Adrenal gland (tissue), 5 donors: ENCODE measurements around the gene MYH13.

Source experiments
- CTCF ChIP-seq, 6 experiments: fragments of 450-650 bp in 4 of 6; fragments of 200-600 bp in 2 of 6; sonication (generic) in 1 of 6; IDR thresholded peaks; 1 replicate in 5 of 6; 2 replicates in 1 of 6; pipeline versions ENCODE4 v1.5.1 to v1.8.0; 2016 to 2021; ENCODE audit warnings: antibody characterized with exemption in 6 of 6, mild to moderate bottlenecking in 2 of 6, moderate library complexity in 1 of 6
- POLR2A ChIP-seq, 2 donors: fragments of 450-650 bp; IDR thresholded peaks; one replicate each; pipeline ENCODE4 v1.6.1; 2017; ENCODE audit warnings: antibody characterized with exemption in 2 of 2, mild to moderate bottlenecking in 2 of 2, moderate library complexity in 1 of 2
- donor health status: DM: no; HTN: no; CAD: no.

- TF ChIP-seq CTCF (IDR thresholded peaks at IDR 0.05) (no peak), POLR2A (IDR thresholded peaks at IDR 0.05) (no peak)
Observed at GRCh38 chr17:10306585-10306984, 66.2 kb downstream of the MYH13 start.
